Stimulated activated CD4-positive, alpha-beta T cell treated with anti-CD3 and anti-CD28 coated beads, TNF-alpha, amount 100 ng/mL, for 4 hours (primary cell): ENCODE results near the gene VTI1A.

ENCODE experiments used
- DNase-seq, 3 experiments: peaks; one replicate each; pipeline ENCODE4 v3.0.0-alpha.2; 2020; ENCODE audit warnings: low read depth in 3 of 3

The VTI1A gene

GRCh38 chr10:112637901-112638300 is 190.9 kb downstream of the VTI1A start:
- DNase-seq = no peak

GRCh38 chr10:112639298-112639697 is 192.3 kb downstream of the VTI1A start:
- no peak for DNase-seq

GRCh38 chr10:112640638-112641037 is 193.6 kb downstream of the VTI1A start:
- DNase-seq = no peak

GRCh38 chr10:112643600-112644264 is 196.7 kb downstream of the VTI1A start:
- DNase-seq = no peak

GRCh38 chr10:112644265-112644645 is 197.2 kb downstream of the VTI1A start:
- no peak for DNase-seq

- no peak for DNase-seq
These were observed 202.2 kb downstream of the VTI1A start for GRCh38 chr10:112649006-112649821.

GRCh38 chr10:112649822-112650152 is 202.8 kb downstream of the VTI1A start:
- DNase-seq = no peak

GRCh38 chr10:112650588-112651030 is 203.6 kb downstream of the VTI1A start:
- DNase-seq = no peak

- no peak for DNase-seq
These were observed 206.2 kb downstream of the VTI1A start for GRCh38 chr10:112653215-112653614.

- no peak for DNase-seq
These were observed 206.8 kb downstream of the VTI1A start for GRCh38 chr10:112653851-112654250.

GRCh38 chr10:112654794-112655193 is 207.8 kb downstream of the VTI1A start:
- no peak for DNase-seq

GRCh38 chr10:112655722-112656121 is 208.7 kb downstream of the VTI1A start:
- DNase-seq = no peak

- no peak for DNase-seq
These were observed 211.4 kb downstream of the VTI1A start for GRCh38 chr10:112658465-112658864.

- DNase-seq = no peak
These were observed 212.1 kb downstream of the VTI1A start for GRCh38 chr10:112658900-112659638.

- DNase-seq = no peak
These were observed 216.5 kb downstream of the VTI1A start for GRCh38 chr10:112663234-112664125.

- DNase-seq = no peak
These were observed 219.1 kb downstream of the VTI1A start for GRCh38 chr10:112666094-112666493.

GRCh38 chr10:112669989-112670388 is 223.0 kb downstream of the VTI1A start:
- DNase-seq = no peak

GRCh38 chr10:112671743-112672142 is 224.7 kb downstream of the VTI1A start:
- no peak for DNase-seq

GRCh38 chr10:112672706-112673105 is 225.7 kb downstream of the VTI1A start:
- DNase-seq = no peak

GRCh38 chr10:112675560-112676083 is 228.6 kb downstream of the VTI1A start:
- no peak for DNase-seq

GRCh38 chr10:112677689-112678088 is 230.7 kb downstream of the VTI1A start:
- DNase-seq = no peak
